Measurements from ENCODE around the gene NWD2.

NWD2 gene

GRCh38 chr4:37441231-37442061 is 196.9 kb downstream of the NWD2 start:
- no peak for DNase-seq (ENCODE audit: low spot score)

GRCh38 chr4:37442062-37442323 is 197.4 kb downstream of the NWD2 start:
- DNase-seq (ENCODE audit: low spot score): no peak

GRCh38 chr4:37443137-37443536 is 198.6 kb downstream of the NWD2 start:
- DNase-seq (ENCODE audit: low spot score): no peak

GRCh38 chr4:37445023-37445422 is 200.5 kb downstream of the NWD2 start:
- no peak for DNase-seq (ENCODE audit: low spot score)

- no peak for DNase-seq (ENCODE audit: low spot score)
Measured at GRCh38 chr4:37446016-37446415, 201.5 kb downstream of the NWD2 start.

- DNase-seq (ENCODE audit: low spot score): no peak
Measured at GRCh38 chr4:37447886-37448285, 203.3 kb downstream of the NWD2 start.

GRCh38 chr4:37450309-37450708 is 205.8 kb downstream of the NWD2 start:
- no peak for DNase-seq (ENCODE audit: low spot score)

- DNase-seq (ENCODE audit: low spot score): no peak
Measured at GRCh38 chr4:37450911-37451310, 206.4 kb downstream of the NWD2 start.

GRCh38 chr4:37451656-37452055 is 207.1 kb downstream of the NWD2 start:
- DNase-seq (ENCODE audit: low spot score): no peak

GRCh38 chr4:37452952-37453280 is 208.4 kb downstream of the NWD2 start:
- no peak for DNase-seq (ENCODE audit: low spot score)

GRCh38 chr4:37453281-37453998 is 208.9 kb downstream of the NWD2 start:
- peak; percentile 72 for DNase-seq (ENCODE audit: low spot score)

GRCh38 chr4:37453999-37454800 is 209.7 kb downstream of the NWD2 start:
- no peak for DNase-seq (ENCODE audit: low spot score)

- no peak for DNase-seq (ENCODE audit: low spot score)
Measured at GRCh38 chr4:37455301-37456131, 211.0 kb downstream of the NWD2 start.

- no peak for DNase-seq (ENCODE audit: low spot score)
Measured at GRCh38 chr4:37461801-37462200, 217.3 kb downstream of the NWD2 start.

- DNase-seq (ENCODE audit: low spot score): no peak
Measured at GRCh38 chr4:37463033-37463856, 218.7 kb downstream of the NWD2 start.

GRCh38 chr4:37464373-37465128 is 220.0 kb downstream of the NWD2 start:
- DNase-seq (ENCODE audit: low spot score): no peak

GRCh38 chr4:37465296-37465695 is 220.8 kb downstream of the NWD2 start:
- DNase-seq (ENCODE audit: low spot score): no peak

GRCh38 chr4:37465845-37466244 is 221.3 kb downstream of the NWD2 start:
- DNase-seq (ENCODE audit: low spot score): no peak

- DNase-seq (ENCODE audit: low spot score): no peak
Measured at GRCh38 chr4:37467223-37467622, 222.7 kb downstream of the NWD2 start.

- DNase-seq (ENCODE audit: low spot score): no peak
Measured at GRCh38 chr4:37467824-37468223, 223.3 kb downstream of the NWD2 start.
